Testis (tissue), 2 donors: Measurements from ENCODE around the gene MYO18A.

ENCODE experiments used
- CTCF ChIP-seq, 3 experiments: fragments of 450-650 bp in 2 of 3; fragments of 200-600 bp in 1 of 3; sonication (generic) in 1 of 3; IDR thresholded peaks; one replicate each; pipeline ENCODE4 v1.5.1; 2016 to 2019; ENCODE audit warnings: antibody characterized with exemption in 3 of 3, mild to moderate bottlenecking in 2 of 3, moderate library complexity in 1 of 3
- POLR2A ChIP-seq: fragments of 450-650 bp; IDR thresholded peaks from one replicate; pipeline ENCODE4 v1.6.1; 2017; ENCODE audit warnings: antibody characterized with exemption, mild to moderate bottlenecking, moderate library complexity

GRCh38 chr17:29042026-29042678 is 138.0 kb downstream of the MYO18A start:
- TF ChIP-seq CTCF (IDR thresholded peaks at IDR 0.05): no peak
- TF ChIP-seq POLR2A: no peak
